ENCODE measurements around the gene LAMTOR2.

Gene LAMTOR2

GRCh38 chr1:156076609-156077429, 22.2 kb downstream of the LAMTOR2 start:
- no peak for DNase-seq (ENCODE audit: low spot score)

- DNase-seq (ENCODE audit: low spot score) = no peak
These were observed 22.8 kb downstream of the LAMTOR2 start for GRCh38 chr1:156077430-156077760.

GRCh38 chr1:156078728-156079127, 24.1 kb downstream of the LAMTOR2 start:
- DNase-seq (ENCODE audit: low spot score) = no peak

DNA sequence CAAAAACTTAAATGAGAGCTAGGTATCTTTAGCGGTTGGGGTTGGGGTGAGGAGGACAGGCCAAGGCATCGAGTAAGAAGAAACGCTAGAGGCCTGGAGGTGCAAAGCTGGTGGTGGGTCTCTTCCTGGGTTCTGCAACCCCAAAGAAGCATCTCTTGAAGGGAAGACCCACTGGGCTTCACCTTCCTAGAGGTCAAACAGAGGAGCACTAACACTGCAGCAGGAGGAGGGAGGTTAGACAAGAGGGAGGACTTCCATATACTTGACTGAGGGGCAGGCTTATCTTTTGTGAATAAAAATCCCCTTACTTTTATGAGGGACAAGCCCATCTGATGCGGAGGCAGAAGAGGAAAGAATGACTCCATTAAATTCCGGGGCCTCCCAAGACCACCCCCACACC, 25.2 kb downstream of the LAMTOR2 start:
- no peak for DNase-seq (ENCODE audit: low spot score)

DNA sequence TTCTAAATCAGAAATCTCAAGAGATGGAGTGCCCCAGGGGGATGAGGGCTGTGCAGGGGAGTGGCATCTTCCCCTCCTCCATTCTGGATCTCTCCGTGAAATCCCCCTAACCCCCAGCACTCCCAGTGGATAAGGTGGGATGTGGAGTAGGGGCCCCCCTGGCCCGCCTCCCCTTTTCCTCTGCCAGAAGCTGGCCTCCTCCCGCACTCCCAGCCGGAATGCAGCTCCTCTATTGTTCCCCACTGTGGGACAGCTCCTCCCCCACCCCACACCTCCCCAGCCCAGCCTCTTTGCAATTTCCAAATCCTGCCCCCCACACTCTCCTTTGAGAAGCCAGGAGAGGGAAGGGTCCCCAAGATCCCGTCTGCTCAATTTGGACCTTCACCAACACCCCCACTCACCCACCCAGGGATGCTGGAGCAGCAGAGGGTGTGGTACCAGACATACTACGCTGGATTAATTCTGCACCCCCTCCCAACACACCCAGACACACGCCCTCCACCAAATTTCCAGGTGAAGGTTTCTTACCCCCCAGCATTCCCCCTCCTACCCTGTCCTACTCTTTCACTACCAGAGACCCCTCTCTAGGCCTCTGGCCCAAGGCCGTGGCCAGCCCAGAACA, 25.8 kb downstream of the LAMTOR2 start:
- DNase-seq (ENCODE audit: low spot score) = no peak

DNA sequence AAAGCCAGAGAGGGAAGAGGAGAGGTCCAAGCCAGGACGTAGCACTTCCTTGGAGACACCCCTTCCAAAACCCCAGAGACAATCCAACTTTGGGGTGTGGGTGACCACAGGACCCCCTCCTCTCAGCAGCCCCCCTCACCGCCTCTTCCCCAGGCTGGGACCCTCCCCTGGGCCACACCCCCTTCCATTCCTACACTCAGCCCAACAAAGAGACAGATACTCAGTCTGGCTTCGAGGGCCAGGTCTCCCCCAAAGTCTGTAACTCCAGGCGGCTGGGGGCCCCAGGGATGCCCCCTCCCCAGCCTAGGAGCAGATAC, 26.2 kb downstream of the LAMTOR2 start:
- no peak for DNase-seq (ENCODE audit: low spot score)

- DNase-seq (ENCODE audit: low spot score) = no peak
These were observed 26.8 kb downstream of the LAMTOR2 start for GRCh38 chr1:156081180-156081916.

- DNase-seq (ENCODE audit: low spot score) = no peak
These were observed 27.3 kb downstream of the LAMTOR2 start for GRCh38 chr1:156081917-156082308.

GRCh38 chr1:156082309-156083091, 27.9 kb downstream of the LAMTOR2 start, which contains the start of gene MEX3A:
Gene MEX3A, minus strand, starts transcription at chr1:156082465. Its CDS starts 467 bp downstream, at chr1:156081998.
- peak; percentile 63 for DNase-seq (ENCODE audit: low spot score)

DNA sequence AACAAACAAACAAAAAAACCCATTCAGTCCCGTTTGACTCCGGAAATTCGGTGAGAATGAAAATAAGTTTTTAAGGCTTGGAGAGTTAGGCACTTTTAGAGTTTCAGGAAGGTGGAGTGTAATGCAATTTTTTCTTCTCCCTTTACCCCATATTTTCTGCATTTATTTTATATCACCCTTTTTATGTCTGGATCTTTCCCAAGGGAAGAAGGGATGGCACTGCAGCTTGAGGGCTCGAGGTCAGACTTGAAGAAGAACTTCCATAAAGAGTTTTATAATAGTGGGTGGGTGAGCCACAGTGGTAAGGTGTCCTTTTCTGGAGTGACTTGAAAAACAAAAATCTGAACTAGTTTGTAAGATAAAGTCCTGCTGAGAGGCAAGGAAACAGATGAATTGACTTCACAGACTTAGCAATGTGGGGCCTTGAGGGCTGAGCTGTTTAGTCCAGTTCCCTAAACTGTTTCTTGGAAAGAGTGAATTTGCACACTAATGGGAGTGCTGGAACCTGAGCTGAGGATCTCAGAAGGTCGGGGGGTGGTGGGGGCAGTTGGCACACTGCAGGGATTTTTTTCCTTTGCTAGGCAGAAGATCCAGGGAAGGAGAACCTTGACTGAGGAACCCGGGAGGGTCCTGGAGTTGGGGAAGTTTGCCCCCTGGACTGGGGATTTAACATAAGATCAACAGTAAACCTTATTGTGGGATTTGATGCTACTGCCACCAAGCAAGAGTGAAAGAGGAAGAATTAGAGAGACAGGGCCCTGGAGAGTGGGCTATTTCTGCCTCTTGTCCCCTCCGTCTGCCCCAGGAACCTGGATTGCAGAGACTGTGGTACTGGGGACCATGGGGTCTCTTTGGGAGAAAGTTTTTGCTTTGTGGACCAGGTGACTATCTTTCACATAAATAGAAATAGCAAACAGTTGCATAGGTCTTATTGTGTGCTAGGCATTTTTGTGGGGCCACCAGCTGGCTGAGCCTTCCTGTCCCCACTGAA, 29.5 kb downstream of the LAMTOR2 start:
- no peak for DNase-seq (ENCODE audit: low spot score)

DNA sequence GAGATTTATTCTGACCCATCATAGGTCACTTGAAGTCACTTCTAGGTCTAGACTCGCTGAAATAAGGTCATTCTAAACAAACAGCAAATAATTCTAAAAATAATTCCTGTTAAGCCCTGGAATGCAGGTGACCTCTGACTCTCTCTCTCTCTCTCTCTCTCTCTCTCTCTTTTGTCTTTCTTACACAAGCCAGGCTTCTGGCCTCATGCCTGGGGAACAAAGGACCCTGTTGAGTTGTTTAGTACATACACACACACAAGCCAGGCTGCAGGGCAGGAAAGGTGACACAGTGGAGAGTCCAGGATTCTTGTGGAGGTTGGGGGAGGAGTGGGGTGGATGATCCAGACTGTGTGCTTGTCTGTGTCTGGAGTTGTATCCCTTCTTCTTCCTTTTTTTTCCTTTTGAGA, 31.7 kb downstream of the LAMTOR2 start:
- no peak for DNase-seq (ENCODE audit: low spot score)

GRCh38 chr1:156089704-156090103, 35.1 kb downstream of the LAMTOR2 start:
- no peak for DNase-seq (ENCODE audit: low spot score)

DNA sequence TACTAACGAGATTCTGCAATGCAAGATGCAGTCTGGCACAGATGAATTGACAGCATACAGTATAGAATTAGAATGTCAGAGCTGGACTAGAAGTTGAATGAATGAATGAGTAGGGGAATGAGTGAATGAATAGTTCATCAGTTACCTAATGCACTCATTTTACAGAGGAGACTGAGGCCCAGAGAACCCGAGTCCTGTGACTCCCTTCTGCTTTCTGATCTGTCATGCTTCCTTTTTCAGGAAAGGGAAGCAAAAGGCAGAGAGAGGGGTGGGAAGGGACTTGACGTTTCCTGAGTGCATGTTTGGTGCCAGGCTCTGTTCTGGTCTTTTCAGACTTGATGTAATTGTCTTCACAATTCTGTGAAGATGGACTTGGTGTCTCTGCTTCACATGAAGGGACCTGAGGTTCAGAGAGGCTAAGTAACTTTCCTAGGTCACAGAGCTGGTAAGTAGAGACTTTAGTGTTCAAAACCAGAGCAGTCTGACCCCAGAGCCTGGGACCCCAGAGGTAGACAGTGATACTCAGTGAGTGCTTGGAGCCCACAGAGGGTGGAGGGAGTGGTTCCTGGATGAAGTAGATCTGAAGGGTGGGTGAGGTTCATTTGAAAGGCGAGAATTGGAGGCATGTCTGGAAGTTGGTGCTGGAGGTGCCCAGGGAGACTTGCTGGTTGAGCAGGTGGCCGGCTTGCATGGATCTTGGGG, 35.7 kb downstream of the LAMTOR2 start:
- peak; percentile 79 for DNase-seq (ENCODE audit: low spot score)

DNA sequence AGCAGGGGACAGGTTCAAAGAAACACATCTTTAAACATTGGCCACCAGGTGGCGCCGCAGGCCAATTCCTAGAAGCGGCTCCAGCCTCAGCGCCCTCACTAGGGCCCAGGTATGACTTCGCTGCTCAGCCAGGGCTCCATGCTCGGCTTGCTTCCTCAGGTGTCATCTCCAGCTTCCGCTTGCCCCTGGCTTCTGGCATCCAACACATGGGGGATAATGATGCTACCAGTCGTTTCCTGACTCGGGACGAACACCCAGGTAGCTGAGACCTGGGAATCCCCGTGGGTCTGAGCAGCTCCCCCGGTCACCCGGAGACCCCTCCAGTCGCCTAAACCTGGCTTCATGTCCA, 36.2 kb downstream of the LAMTOR2 start:
- peak; percentile 86 for DNase-seq (ENCODE audit: low spot score)

- no peak for DNase-seq (ENCODE audit: low spot score)
These were observed 37.0 kb downstream of the LAMTOR2 start for GRCh38 chr1:156091610-156092009.

- DNase-seq (ENCODE audit: low spot score) = no peak
These were observed 41.4 kb downstream of the LAMTOR2 start for GRCh38 chr1:156095906-156096508.

- DNase-seq (ENCODE audit: low spot score) = peak; percentile 79
These were observed 42.2 kb downstream of the LAMTOR2 start for GRCh38 chr1:156096640-156097391.

DNA sequence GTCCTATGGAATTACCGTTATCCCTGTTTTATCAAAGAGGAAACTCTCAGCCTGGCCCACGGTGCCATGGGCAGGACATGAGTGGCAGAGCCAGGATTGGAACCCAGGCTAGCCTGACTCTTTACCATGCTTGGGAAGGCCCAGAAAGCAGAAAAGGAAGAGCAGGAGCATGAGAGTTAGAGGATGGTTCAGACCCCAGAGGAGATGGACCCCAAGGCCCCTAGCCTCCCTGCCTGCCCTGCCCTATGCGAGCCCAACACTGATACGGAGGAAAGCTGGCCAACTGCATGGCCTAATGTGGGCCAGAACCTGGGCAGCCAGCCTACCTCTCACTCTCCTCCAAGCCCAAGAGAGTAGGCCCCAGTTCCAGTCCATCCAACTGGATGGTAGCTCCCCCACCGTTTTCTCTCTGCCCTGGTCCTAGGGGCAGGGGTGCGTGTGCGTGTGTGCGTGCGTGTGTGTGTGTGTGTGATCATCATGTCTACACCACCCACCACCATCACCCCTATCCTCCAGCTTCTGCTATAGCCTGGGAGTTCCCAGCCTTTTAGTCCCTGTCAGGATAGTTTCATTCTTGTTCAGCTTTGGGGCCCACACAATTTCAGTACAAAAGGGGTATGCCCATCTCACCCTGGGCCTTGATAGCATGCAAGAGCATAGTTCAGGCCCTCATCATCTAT, 43.1 kb downstream of the LAMTOR2 start:
- DNase-seq (ENCODE audit: low spot score) = no peak

DNA sequence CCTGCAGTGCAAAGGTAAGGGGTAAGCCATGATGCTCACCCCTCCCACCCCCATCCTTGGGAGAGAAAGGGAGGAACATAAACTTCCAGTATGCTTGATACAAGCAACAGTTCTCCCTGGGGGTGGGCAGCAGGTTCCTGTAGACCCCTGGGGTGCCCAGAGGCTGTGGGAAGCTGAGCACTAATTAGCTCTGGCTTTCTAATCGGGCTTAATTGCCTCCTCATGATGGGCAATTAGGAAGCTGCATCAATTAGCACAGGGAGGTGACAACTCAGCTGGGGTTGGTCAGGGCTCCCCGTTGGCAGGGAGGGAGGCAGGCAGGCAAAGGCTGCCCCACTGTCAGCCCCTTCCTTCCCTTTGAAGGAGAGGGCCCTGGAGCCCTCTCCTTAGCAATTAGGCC, 44.2 kb downstream of the LAMTOR2 start:
- DNase-seq (ENCODE audit: low spot score) = no peak

Data from pons (tissue), 1 donor.